Measurements from ENCODE around the gene SYCP2.

- TF ChIP-seq EZH2 (optimal IDR thresholded peaks at IDR 0.05; ENCODE audit: low read depth, low read length), result no peak
- TF ChIP-seq CTCF (IDR thresholded peaks at IDR 0.05; ENCODE audit: low read length), result no peak
These were observed 119.2 kb downstream of the SYCP2 start for GRCh38 chr20:59813948-59814839.
